B cell (primary cell): ENCODE data around the gene CTIF. TPM values are rescaled to one million over a fixed set of nuclear protein-coding genes. Genes with fewer than 3 reads are reported as not detected.

Source experiments
- ATAC-seq: fragments of 200-7000 bp; cut with Tn5 transposase; one replicate; pipeline ENCODE4 v1.10.0; 2021; ENCODE audit warnings: low read depth, mild to moderate bottlenecking, moderate number of reproducible peaks, moderate library complexity
- CTCF ChIA-PET: fragments of 350-600 bp; sonication (Branson Sonifier 250); formaldehyde crosslinking; loops from one replicate; lab custom pipeline; 2021; ENCODE audit warnings: antibody characterized with exemption, inconsistent platforms; lab: Charles Lee
- POLR2A ChIA-PET: fragments of 350-600 bp; sonication (Branson Sonifier 250); formaldehyde crosslinking; loops from one replicate; lab custom pipeline; 2021; ENCODE audit warnings: antibody characterized with exemption; lab: Charles Lee
- DNase-seq: peaks from one replicate; pipeline ENCODE4 v3.0.0; 2013
- H2AFZ ChIP-seq: 2 replicates; pipeline ENCODE4 v1.6.1; 2012; ENCODE audit warnings: mild to moderate bottlenecking, low read depth, low read length; ENCODE audit not compliant: insufficient read depth, poor library complexity, severe bottlenecking
- H3K27ac ChIP-seq, 2 donors: 1 replicate in 1 of 2; 2 replicates in 1 of 2; pipeline ENCODE4 v1.5.1; 2012 to 2013; ENCODE audit warnings: low read length in 2 of 2, mild to moderate bottlenecking in 2 of 2, moderate library complexity in 1 of 2
- H3K27me3 ChIP-seq, 4 experiments: fragments of 200-600 bp in 1 of 4; sonication (generic) in 1 of 4; replicated peaks in 1 of 4; 1 replicate in 2 of 4; 2 replicates in 2 of 4; pipeline versions ENCODE4 v1.6.1 to v1.7.0; 2013 to 2016; ENCODE audit warnings: low read length in 3 of 4, mild to moderate bottlenecking in 2 of 4, mixed read lengths in 1 of 4, moderate library complexity in 1 of 4; ENCODE audit not compliant: insufficient read depth in 4 of 4, control insufficient read depth in 3 of 4; ENCODE audit errors: control extremely low read depth in 1 of 4
- H3K36me3 ChIP-seq, 2 experiments: replicated peaks in 1 of 2; 1 replicate in 1 of 2; 2 replicates in 1 of 2; pipeline versions ENCODE4 v1.6.1 to v1.7.1; 2013; ENCODE audit warnings: low read length in 1 of 2; ENCODE audit not compliant: insufficient read depth in 2 of 2, control insufficient read depth in 1 of 2; ENCODE audit errors: control extremely low read depth in 1 of 2, extremely low read depth in 1 of 2
- H3K4me1 ChIP-seq, 2 donors: fragments of 200-600 bp in 1 of 2; sonication (generic) in 1 of 2; 1 replicate in 1 of 2; 2 replicates in 1 of 2; pipeline versions ENCODE4 v1.5.1 to v1.6.1; 2013 to 2017; ENCODE audit warnings: low read length in 2 of 2; ENCODE audit not compliant: control insufficient read depth in 2 of 2, insufficient read depth in 2 of 2
- H3K4me2 ChIP-seq: replicated peaks from 2 replicates; pipeline ENCODE3; 2012; ENCODE audit warnings: mild to moderate bottlenecking, low read depth, low read length; ENCODE audit not compliant: poor library complexity, severe bottlenecking
- H3K4me3 ChIP-seq, 5 experiments: fragments of 200-600 bp in 1 of 5; sonication (generic) in 1 of 5; 1 replicate in 3 of 5; 2 replicates in 2 of 5; pipeline versions ENCODE4 v1.5.1 to v1.7.0; 2011 to 2016; ENCODE audit warnings: low read length in 4 of 5, mild to moderate bottlenecking in 4 of 5, low read depth in 2 of 5, control low read depth in 1 of 5, moderate library complexity in 1 of 5; ENCODE audit not compliant: insufficient read depth in 1 of 5; ENCODE audit errors: control extremely low read depth in 1 of 5, extremely low read depth in 1 of 5
- H3K79me2 ChIP-seq: fragments of 200-600 bp; sonication (generic); one replicate; pipeline ENCODE4 v1.6.0; 2016; ENCODE audit warnings: low read length; ENCODE audit not compliant: control insufficient read depth, insufficient read depth
- H3K9ac ChIP-seq: fragments of 200-600 bp; sonication (generic); 2 replicates; pipeline ENCODE4 v1.6.1; 2017; ENCODE audit warnings: mild to moderate bottlenecking, low read length, moderate library complexity
- H3K9me3 ChIP-seq, 3 donors: one replicate each; pipeline versions ENCODE4 v1.6.1 to v1.7.1; 2013; ENCODE audit warnings: low read length in 2 of 3; ENCODE audit not compliant: control insufficient read depth in 2 of 3, insufficient read depth in 1 of 3; ENCODE audit errors: control extremely low read depth in 1 of 3
- H4K20me1 ChIP-seq: 2 replicates; pipeline ENCODE4 v1.6.0; 2012; ENCODE audit warnings: mild to moderate bottlenecking, low read length; ENCODE audit not compliant: insufficient read depth, control insufficient read depth, poor library complexity, severe bottlenecking
- H3K27ac Mint-ChIP-seq: one replicate; pipeline ENCODE4 v1.8.0; 2021; ENCODE audit warnings: mixed read lengths
- H3K27me3 Mint-ChIP-seq: one replicate; pipeline ENCODE4 v1.8.0; 2021; ENCODE audit warnings: mixed read lengths
- H3K4me1 Mint-ChIP-seq: one replicate; pipeline ENCODE4 v1.8.0; 2021; ENCODE audit warnings: mixed read lengths
- H3K4me3 Mint-ChIP-seq: one replicate; pipeline ENCODE4 v1.8.0; 2021; ENCODE audit warnings: mixed read lengths
- H3K9me3 Mint-ChIP-seq: one replicate; pipeline ENCODE4 v1.8.0; 2022; ENCODE audit warnings: mixed read lengths; ENCODE audit not compliant: insufficient read depth
- CTCF ChIP-seq: fragments of 200-600 bp; IDR thresholded peaks from one replicate; pipeline ENCODE4 v1.8.0; 2022; ENCODE audit warnings: antibody characterized with exemption, mild to moderate bottlenecking
- EZH2 ChIP-seq: IDR thresholded peaks from 2 replicates; pipeline ENCODE4 v1.6.1; 2012; ENCODE audit warnings: borderline replicate concordance, low read depth, mild to moderate bottlenecking, moderate library complexity, low read length; ENCODE audit not compliant: insufficient read depth, poor library complexity, severe bottlenecking
- whole genome bisulfite sequencing: methylation state at CpG from one replicate; pipeline ENCODE4 v1.1.5; 2013; ENCODE audit warnings: missing lambda C conversion rate; ENCODE audit not compliant: insufficient coverage; 5-methylcytosine and 5-hydroxymethylcytosine counted together
- intact Hi-C: fragments of 100-400 bp; cut with micrococcal nuclease; formaldehyde crosslinking; loops from one replicate; pipeline ENCODE4 v1.10.0; 2022
- polyA plus RNA-seq: library from polyadenylated mRNA; depleted of rRNA; stranded (reverse); fragments of >200 nt; gene quantifications from 2 replicates; pipeline ENCODE4 v1.2.3, GENCODE V29; 2012
- total RNA-seq, 2 donors: library from RNA; stranded (reverse); fragments of 120-200 nt in 1 of 2; gene quantifications; 1 replicate in 1 of 2; 2 replicates in 1 of 2; pipeline versions ENCODE4 v1.2.3 to v1.2.4, GENCODE V29; 2013 to 2022

Gene CTIF
- total and polyA plus RNA-seq, 2 donors (not counting 1 experiment from before 2014, with no cell fraction given), result 3.6 to 16.2 TPM

GRCh38 chr18:48643262-48643661 is 104.4 kb downstream of the CTIF start:
- no peaks in the 10 kb centered on the region for H3K27me3 Mint-ChIP-seq
- H4K20me1 ChIP-seq, result no peaks in the 10 kb centered on the region
- no peaks in the 10 kb centered on the region for H3K27me3 ChIP-seq
- H2AFZ ChIP-seq, result no peak overlapping the region
- H3K4me1 Mint-ChIP-seq, result no peaks in the 10 kb centered on the region
- no peak for TF ChIP-seq EZH2
- no peak for TF ChIP-seq CTCF
- no peak overlapping the region for H3K27ac Mint-ChIP-seq
- ChIA-PET POLR2A (no interaction called here), CTCF (interaction anchor here (0.8 kb wide), 1 partner anchor 167 kb away, joined by 3 read pairs; no protein-coding TSS in a partner anchor)
- no peaks in the 10 kb centered on the region for H3K9me3 Mint-ChIP-seq
- DNase-seq, result no peak
- 100% methylated on average over 1 of the region's 1 CpG for WGBS
- no peak overlapping the region for H3K4me3 Mint-ChIP-seq
- H3K79me2 ChIP-seq, result no peaks in the 10 kb centered on the region
- no peak overlapping the region for H3K4me3 ChIP-seq
- H3K9me3 ChIP-seq, result peaks cover 0 to 10% (median 4%) of the 10 kb centered on the region in 3 donors
- intact Hi-C loops, result no loop called here
- H3K4me1 ChIP-seq, result no peaks in the 10 kb centered on the region
- H3K9ac ChIP-seq, result no peak overlapping the region
- ATAC-seq, result no peak
- no peak overlapping the region for H3K4me2 ChIP-seq
- H3K36me3 ChIP-seq, result no peaks in the 10 kb centered on the region
- no peak overlapping the region for H3K27ac ChIP-seq

GRCh38 chr18:48644029-48644428 is 105.2 kb downstream of the CTIF start:
- Histone ChIP-seq H3K4me2 (no peak overlapping the region), H3K27me3 (no peaks in the 10 kb centered on the region), H3K27ac (no peak overlapping the region), H3K4me1 (no peaks in the 10 kb centered on the region), H3K9me3 (peaks cover 0 to 10% (median 4%) of the 10 kb centered on the region in 3 donors), H3K79me2 (no peaks in the 10 kb centered on the region), H4K20me1 (no peaks in the 10 kb centered on the region), H3K9ac (no peak overlapping the region), H3K36me3 (no peaks in the 10 kb centered on the region), H3K4me3 (no peak overlapping the region), H2AFZ (no peak overlapping the region)
- Mint-ChIP-seq H3K9me3 (no peaks in the 10 kb centered on the region), H3K4me1 (no peaks in the 10 kb centered on the region), H3K27ac (no peak overlapping the region), H3K4me3 (no peak overlapping the region), H3K27me3 (no peaks in the 10 kb centered on the region)
- intact Hi-C loops, result no loop called here
- POLR2A ChIA-PET, result no interaction called here
- TF ChIP-seq EZH2 (no peak), CTCF (no peak)
- CTCF ChIA-PET, result no interaction called here
- no peak for ATAC-seq
- DNase-seq, result no peak
- 100% methylated on average over 1 of the region's 5 CpGs for WGBS
